ENCODE results near the gene TRIM24. TPM values are rescaled to one million over a fixed set of nuclear protein-coding genes. Genes with fewer than 3 reads are reported as not detected.

The TRIM24 gene
- polyA plus RNA-seq, 3 donors = 3.5 to 8.9 (median 6.0) TPM

- 29% methylated on average over 1 of the region's 2 CpGs for WGBS (ENCODE audit: insufficient coverage)
- Histone ChIP-seq H3K9ac (ENCODE audit: insufficient read depth, low read length, poor library complexity, severe bottlenecking) (no peak overlapping the region), H4K20me1 (ENCODE audit: insufficient read depth, low read length) (no peaks in the 10 kb centered on the region)
These were observed 78.5 kb downstream of the TRIM24 start for GRCh38 chr7:138538518-138538917.

DNA sequence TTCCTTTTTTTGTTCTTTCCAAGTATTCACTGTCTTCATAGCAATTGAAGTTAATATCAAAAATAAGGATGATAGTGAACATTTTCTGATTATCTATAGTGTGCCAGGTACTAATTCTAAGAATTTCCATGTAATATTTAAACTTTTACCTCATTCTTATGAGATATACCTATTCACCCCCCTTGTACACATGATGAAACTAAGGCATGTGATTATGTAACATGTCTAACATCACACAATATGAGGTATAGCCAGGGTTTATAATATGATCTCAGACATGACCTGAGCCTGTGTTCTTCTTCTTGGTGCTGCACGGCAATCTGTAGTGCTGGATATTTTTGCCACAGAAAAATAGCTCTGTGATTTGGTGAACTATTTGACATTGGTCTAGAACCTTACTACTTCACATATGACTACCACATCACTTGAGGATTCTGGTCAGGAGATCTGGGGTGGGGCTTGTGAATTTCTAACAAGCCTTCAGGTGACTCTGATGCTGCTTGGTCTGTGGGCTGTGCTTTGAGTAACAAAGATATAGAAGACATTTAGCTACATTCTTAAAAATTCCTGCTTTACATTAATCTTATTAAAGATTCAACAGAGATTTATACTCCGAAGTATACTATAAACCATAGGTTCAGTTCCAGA, 79.1 kb downstream of the TRIM24 start:
- peak overlapping the region in 2 of 7 donors; percentile 2 to 28 for H3K27ac Mint-ChIP-seq
- peaks cover 73 to 89% of the 10 kb centered on the region in 2 donors for H3K36me3 Mint-ChIP-seq
- H3K27me3 Mint-ChIP-seq (ENCODE audit: low read depth in 3 of 3) = no peaks in the 10 kb centered on the region
- Histone ChIP-seq H2AFZ (ENCODE audit: insufficient read depth, low read depth, low read length, poor library complexity, severe bottlenecking) (no peak overlapping the region), H3K4me3 (replicated peaks in 1 of 3; ENCODE audit: low read depth in 2 of 3, low read length in 3 of 3) (no peak overlapping the region), H3K27ac (ENCODE audit: low read depth in 1 of 2, low read length in 2 of 2) (peak overlapping the region in 1 of 2 donors; percentile 38), H3K9ac (ENCODE audit: insufficient read depth, low read length, poor library complexity, severe bottlenecking) (no peak overlapping the region), H3K4me2 (replicated peaks; ENCODE audit: extremely low read depth, low read length, poor library complexity, severe bottlenecking) (no peak overlapping the region), H3K27me3 (ENCODE audit: control insufficient read depth in 2 of 2, insufficient read depth in 2 of 2, low read length in 2 of 2) (no peaks in the 10 kb centered on the region), H3K79me2 (ENCODE audit: insufficient read depth, low read length) (peaks cover 6% of the 10 kb centered on the region), H3K4me1 (ENCODE audit: control insufficient read depth in 1 of 2, insufficient read depth in 2 of 2, low read length in 2 of 2) (peaks cover 0 to 3% of the 10 kb centered on the region in 2 donors), H4K20me1 (ENCODE audit: insufficient read depth, low read length) (no peaks in the 10 kb centered on the region), H3K9me3 (replicated peaks in 1 of 2; ENCODE audit: control insufficient read depth in 1 of 2, insufficient read depth in 1 of 2, low read length in 2 of 2) (peaks cover 0 to 13% of the 10 kb centered on the region in 2 donors), H3K36me3 (replicated peaks in 1 of 2; ENCODE audit: control insufficient read depth in 1 of 2, insufficient read depth in 2 of 2, low read length in 2 of 2) (peaks cover 41 to 74% of the 10 kb centered on the region in 2 donors)
- intact Hi-C loops (cut with micrococcal nuclease) = no loop called here
- no peaks in the 10 kb centered on the region for H3K4me1 Mint-ChIP-seq
- TF ChIP-seq, protein P1, sequence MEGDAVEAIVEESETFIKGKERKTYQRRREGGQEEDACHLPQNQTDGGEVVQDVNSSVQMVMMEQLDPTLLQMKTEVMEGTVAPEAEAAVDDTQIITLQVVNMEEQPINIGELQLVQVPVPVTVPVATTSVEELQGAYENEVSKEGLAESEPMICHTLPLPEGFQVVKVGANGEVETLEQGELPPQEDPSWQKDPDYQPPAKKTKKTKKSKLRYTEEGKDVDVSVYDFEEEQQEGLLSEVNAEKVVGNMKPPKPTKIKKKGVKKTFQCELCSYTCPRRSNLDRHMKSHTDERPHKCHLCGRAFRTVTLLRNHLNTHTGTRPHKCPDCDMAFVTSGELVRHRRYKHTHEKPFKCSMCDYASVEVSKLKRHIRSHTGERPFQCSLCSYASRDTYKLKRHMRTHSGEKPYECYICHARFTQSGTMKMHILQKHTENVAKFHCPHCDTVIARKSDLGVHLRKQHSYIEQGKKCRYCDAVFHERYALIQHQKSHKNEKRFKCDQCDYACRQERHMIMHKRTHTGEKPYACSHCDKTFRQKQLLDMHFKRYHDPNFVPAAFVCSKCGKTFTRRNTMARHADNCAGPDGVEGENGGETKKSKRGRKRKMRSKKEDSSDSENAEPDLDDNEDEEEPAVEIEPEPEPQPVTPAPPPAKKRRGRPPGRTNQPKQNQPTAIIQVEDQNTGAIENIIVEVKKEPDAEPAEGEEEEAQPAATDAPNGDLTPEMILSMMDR (IDR thresholded peaks at IDR 0.05) = no peak
- DNase-seq = no peak
- H3K9me3 Mint-ChIP-seq = peaks cover 6 to 27% (median 24%) of the 10 kb centered on the region in 7 donors
- no peak overlapping the region for H3K4me3 Mint-ChIP-seq
- WGBS (ENCODE audit: insufficient coverage) = no CpG with 5 or more reads among the region's 2 CpGs

More at GRCh38 chr7:138538518-138538917, 78.5 kb downstream of the TRIM24 start:
- Mint-ChIP-seq H3K9me3 (peaks cover 5 to 29% (median 24%) of the 10 kb centered on the region in 7 donors), H3K4me1 (no peaks in the 10 kb centered on the region), H3K27ac (no peak overlapping the region), H3K4me3 (no peak overlapping the region), H3K36me3 (peaks cover 73 to 89% of the 10 kb centered on the region in 2 donors), H3K27me3 (ENCODE audit: low read depth in 3 of 3) (no peaks in the 10 kb centered on the region)
- H3K27me3 ChIP-seq (ENCODE audit: control insufficient read depth in 2 of 2, insufficient read depth in 2 of 2, low read length in 2 of 2) = no peaks in the 10 kb centered on the region
- H3K79me2 ChIP-seq (ENCODE audit: insufficient read depth, low read length) = peaks cover under 1% of the 10 kb centered on the region
- no peak overlapping the region for H3K4me2 ChIP-seq (replicated peaks; ENCODE audit: extremely low read depth, low read length, poor library complexity, severe bottlenecking)
- H3K4me1 ChIP-seq (ENCODE audit: control insufficient read depth in 1 of 2, insufficient read depth in 2 of 2, low read length in 2 of 2) = peaks cover 0 to 3% of the 10 kb centered on the region in 2 donors
- no peak for DNase-seq
- H3K36me3 ChIP-seq (replicated peaks in 1 of 2; ENCODE audit: control insufficient read depth in 1 of 2, insufficient read depth in 2 of 2, low read length in 2 of 2) = peaks cover 41 to 68% of the 10 kb centered on the region in 2 donors
- intact Hi-C loops (cut with micrococcal nuclease) = no loop called here
- TF ChIP-seq, protein P1 (IDR thresholded peaks at IDR 0.05) = no peak
- peak overlapping the region in 1 of 2 donors; percentile 38 for H3K27ac ChIP-seq (ENCODE audit: low read depth in 1 of 2, low read length in 2 of 2)
- no peak overlapping the region for H2AFZ ChIP-seq (ENCODE audit: insufficient read depth, low read depth, low read length, poor library complexity, severe bottlenecking)
- H3K9me3 ChIP-seq (replicated peaks in 1 of 2; ENCODE audit: control insufficient read depth in 1 of 2, insufficient read depth in 1 of 2, low read length in 2 of 2) = peaks cover 0 to 13% of the 10 kb centered on the region in 2 donors
- H3K4me3 ChIP-seq (replicated peaks in 1 of 3; ENCODE audit: low read depth in 2 of 3, low read length in 3 of 3) = no peak overlapping the region

Data from CD14-positive monocyte (primary cell).